NCI-H446 (cell line): ENCODE data around the gene COPRS.

Experiments
- DNase-seq, 2 experiments: peaks; one replicate each; lab custom pipeline; 2025; lab: John Stamatoyannopoulos, UW

Gene COPRS, protein sequence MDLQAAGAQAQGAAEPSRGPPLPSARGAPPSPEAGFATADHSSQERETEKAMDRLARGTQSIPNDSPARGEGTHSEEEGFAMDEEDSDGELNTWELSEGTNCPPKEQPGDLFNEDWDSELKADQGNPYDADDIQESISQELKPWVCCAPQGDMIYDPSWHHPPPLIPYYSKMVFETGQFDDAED

GRCh38 chr17:31858642-31859486, at the start of gene COPRS:
COPRS (minus strand) TSS chr17:31859244; CDS start chr17:31859199, 45 bp downstream.
- peak in 1 of 2 experiments; percentile 83 for DNase-seq

DNA sequence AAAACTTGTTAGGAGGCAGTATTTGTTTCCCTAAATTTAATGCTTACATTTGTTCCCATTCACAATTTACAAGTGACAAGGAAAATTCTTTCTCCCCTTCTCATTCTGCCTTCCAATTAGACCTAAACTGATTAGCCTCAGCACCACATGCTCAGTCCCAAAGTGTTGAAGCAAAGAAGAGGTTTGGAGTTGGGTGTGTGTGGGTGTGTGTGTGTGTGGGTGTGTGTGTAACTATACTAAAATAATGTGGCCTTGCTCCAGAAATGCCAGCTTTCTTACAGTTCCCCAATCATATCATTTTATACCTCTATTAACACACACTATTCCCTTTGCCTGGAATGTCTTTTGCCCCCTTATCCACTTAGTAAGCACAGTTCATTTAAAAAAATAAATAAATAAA, 49.3 kb upstream of the COPRS start:
- DNase-seq = no peak

DNA sequence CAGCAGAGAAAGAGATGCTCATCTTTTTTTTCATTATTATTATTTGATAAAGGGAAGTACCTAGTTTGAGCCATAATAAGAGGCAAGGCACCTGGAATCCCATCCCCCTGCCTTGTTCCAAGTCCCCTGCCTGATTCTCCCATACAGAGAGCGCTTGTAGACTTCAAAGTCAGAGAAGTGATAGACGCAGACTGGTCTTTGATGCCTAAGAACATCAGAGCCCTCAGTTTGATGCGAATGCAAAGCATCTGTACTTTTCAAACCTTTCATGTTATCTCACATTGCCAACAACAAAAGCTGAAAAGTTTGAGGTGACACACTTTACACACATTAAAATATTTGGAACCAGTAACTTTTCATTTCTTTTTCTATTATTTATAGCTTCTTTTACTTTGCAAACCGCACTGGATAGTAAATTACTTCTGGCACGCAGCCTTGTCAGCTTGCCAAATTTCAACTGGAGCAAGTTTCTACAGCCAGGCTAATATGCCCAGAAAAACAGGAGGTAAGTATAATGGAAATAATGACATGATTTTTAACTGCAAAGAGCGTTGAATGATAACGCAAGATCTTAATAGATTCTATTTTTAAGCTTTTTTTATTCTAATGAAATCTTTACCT, 48.4 kb upstream of the COPRS start:
- peak; percentile 47 to 70 for DNase-seq

GRCh38 chr17:31903401-31903800, 44.4 kb upstream of the COPRS start:
- DNase-seq = no peak

DNA sequence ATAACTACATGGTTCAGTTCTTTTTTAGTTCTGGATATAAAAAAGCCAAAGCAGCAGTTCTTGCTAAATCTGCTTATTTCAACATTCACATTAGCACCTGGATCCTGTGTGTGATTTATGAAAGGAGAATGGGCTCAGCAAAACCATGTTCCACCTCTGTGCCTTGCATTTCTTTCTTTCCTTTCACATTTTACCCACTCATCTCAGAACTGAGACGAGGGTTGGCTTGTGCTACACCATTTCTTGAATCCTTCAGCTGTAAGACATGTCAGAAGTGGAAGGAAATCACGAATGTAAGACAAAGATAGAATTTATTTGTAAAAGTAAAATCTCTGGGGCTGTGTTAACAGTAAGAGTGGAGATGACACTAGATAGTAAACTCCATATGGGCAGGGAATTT, 43.6 kb upstream of the COPRS start:
- DNase-seq = no peak

GRCh38 chr17:31900877-31901276, 41.8 kb upstream of the COPRS start:
- DNase-seq = no peak

GRCh38 chr17:31888124-31888523, 29.1 kb upstream of the COPRS start:
- no peak for DNase-seq

DNA sequence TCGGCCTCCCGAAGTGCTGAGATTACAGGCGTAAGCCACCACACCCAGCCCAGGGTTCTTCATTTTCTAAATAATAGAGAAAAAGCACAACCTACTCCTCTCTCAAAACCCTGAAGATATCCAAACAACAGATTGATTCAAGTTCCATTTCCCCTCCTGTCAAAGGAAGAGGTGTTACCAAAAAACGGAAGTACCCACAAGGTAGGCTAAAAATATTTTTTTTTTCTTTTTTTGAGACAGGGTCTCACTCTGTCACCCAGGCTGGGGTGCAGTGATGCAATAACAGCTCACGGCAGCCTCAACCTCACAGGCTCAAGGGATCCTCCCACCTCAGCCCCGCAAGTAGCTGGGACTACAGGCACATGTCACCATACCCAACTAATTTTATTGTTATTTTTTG, 23.5 kb upstream of the COPRS start:
- DNase-seq = no peak

GRCh38 chr17:31880311-31880710, 21.3 kb upstream of the COPRS start:
- no peak for DNase-seq

DNA sequence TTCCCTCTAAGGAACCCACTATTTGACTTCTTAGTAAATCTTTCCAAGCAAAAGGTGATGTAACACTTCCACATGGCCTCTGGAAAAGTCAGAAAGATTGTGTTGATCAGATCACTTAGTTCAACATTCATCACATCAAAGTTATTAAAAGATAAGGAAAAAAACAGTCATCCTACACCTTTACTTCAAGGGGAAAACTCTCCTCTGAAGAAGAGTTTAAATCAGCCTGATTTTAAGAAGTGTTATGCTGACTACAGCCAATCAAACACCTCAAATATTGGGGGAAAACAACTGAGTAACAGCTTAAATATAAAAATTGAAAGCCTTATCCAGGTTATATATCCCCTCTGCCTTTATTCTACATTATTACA, 19.6 kb upstream of the COPRS start:
- no peak for DNase-seq

- DNase-seq = no peak
Measured at GRCh38 chr17:31877911-31878702, 19.1 kb upstream of the COPRS start.

- no peak for DNase-seq
Measured at GRCh38 chr17:31877341-31877740, 18.3 kb upstream of the COPRS start.

GRCh38 chr17:31875081-31875480, 16.0 kb upstream of the COPRS start:
- DNase-seq = no peak

GRCh38 chr17:31869797-31870568, 10.9 kb upstream of the COPRS start:
- DNase-seq = no peak

DNA sequence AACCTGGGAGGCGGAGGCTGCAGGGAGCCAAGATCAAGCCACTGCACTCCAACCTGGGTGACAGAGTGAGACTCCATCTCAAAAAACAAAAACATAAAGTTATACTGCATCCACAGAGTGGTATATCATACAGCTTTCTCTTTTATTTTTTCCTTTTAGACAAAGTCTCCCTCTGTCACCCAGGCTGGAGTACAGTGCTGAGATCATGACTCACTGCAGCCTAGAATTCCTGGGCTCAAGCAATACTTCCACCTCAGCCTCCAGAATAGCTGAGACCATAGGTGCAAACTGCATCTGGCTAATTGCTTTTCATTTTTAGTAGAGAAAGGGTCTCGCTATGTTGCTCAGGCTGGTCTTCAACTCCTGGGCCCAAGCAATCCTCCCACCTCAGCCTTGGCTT, 10.0 kb upstream of the COPRS start:
- DNase-seq = no peak

DNA sequence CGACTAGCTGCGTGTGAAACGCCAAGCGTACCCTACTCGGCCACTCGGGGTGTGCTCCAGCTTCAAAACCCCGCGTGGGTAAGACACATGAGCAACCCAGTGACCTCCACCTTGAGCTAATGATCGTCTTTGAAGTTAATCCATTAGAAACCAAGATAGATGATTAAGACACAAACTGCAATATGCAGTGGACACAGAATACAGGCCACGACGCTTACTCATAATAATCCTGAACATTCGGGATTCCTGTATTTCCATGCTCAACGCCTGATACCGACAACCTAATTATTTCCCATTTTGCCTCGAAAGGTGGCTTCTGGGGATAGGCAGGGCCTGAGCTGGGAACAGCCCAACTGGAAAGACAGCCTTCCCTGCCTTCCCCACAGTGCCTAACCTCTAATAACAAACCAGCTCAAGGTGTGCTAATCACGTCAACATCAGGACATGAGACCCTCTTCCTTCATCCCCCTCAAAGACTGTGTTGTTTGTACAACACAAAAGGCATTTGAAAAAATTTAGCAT, 504 bp upstream of the COPRS start:
- no peak for DNase-seq

DNA sequence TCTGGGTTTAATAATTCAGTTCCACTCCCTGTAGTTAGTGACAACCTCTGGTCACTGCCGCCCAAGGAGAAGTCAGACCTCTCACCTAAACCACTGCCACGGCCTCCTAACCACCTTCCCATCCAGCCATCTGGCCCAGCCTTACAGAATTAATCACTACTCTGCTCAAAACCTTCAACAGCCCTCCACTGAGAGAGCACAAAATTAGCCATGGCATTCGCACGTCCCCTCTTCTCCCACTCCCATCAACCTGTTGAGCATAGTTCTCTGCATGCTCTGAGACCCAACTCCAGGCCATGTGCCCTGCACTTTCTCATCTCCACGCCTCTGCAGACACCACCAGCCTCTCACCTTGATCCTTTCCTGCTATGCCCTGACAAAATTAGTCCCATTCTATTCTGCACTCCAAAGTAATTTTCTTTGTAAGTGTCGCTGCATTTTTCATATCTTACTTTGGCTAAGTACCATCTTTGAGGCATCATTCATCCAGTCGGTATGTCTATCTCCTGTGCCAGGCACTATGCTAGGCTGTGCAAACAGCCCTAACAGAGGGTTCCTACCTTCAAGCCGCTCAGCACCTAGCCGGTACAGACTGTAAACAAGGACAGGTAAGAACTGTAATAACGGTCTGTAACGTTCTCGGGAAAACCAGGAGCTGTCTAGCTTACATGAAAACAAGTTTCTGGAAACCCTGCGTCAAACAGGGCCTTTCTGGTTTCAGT, 963 bp downstream of the COPRS start:
- no peak for DNase-seq

DNA sequence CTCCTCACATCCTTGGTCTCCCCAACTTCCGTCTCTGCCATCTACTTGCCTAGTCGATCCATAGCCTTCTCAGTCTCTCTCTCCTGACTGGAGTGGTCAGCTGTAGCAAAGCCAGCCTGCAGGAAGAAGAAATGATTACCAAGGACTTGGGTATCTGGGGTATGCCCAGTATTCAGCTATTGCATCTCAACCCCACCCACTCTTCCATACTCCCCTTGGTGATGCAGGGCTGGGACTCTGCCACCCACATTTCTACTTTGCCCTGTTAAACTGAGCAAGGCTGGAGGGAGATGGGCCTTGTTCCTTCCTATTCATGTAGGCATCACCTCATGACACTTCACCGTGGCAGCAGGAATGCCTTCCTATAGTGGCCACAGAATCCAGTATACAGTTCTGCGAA, 2.3 kb downstream of the COPRS start:
- no peak for DNase-seq

DNA sequence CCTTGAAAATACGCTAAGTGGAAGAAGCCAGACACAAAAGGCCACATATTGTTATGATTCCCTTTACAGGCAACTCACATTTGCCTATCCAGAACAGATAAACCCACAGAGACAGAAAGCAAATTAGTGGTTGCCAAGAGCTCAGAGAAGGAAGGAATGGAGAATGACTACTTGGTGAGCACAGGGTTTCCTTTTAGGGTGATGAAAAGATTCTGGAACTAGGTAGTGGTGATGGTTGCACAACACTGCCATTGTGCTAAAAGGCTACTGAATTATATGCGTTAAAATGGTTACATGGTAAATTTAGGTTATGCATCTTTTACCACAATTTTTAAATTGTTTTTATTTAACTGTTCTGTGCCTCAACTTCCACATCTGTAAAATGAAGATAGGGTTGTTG, 4.4 kb downstream of the COPRS start:
- DNase-seq = no peak

GRCh38 chr17:31853911-31854470, 5.1 kb downstream of the COPRS start:
- no peak for DNase-seq
